Measurements from ENCODE around the gene HSCB.

- TF ChIP-seq, protein P1, sequence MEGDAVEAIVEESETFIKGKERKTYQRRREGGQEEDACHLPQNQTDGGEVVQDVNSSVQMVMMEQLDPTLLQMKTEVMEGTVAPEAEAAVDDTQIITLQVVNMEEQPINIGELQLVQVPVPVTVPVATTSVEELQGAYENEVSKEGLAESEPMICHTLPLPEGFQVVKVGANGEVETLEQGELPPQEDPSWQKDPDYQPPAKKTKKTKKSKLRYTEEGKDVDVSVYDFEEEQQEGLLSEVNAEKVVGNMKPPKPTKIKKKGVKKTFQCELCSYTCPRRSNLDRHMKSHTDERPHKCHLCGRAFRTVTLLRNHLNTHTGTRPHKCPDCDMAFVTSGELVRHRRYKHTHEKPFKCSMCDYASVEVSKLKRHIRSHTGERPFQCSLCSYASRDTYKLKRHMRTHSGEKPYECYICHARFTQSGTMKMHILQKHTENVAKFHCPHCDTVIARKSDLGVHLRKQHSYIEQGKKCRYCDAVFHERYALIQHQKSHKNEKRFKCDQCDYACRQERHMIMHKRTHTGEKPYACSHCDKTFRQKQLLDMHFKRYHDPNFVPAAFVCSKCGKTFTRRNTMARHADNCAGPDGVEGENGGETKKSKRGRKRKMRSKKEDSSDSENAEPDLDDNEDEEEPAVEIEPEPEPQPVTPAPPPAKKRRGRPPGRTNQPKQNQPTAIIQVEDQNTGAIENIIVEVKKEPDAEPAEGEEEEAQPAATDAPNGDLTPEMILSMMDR (conservative IDR thresholded peaks at IDR 0.05 in 1 of 2, IDR thresholded peaks at IDR 0.05 in 1 of 2; ENCODE audit: low read depth in 1 of 2, low read length in 2 of 2) = no peak
- no peak for TF ChIP-seq EZH2 (IDR thresholded peaks at IDR 0.05; ENCODE audit: low read length, missing control alignments)
Measured at GRCh38 chr22:28730179-28730578, 11.7 kb upstream of the HSCB start.

Data from fibroblast of lung (primary cell).